ENCODE measurements around the gene SH2D3A. TPM values are rescaled to one million over a fixed set of nuclear protein-coding genes. Genes with fewer than 3 reads are reported as not detected.

Gene SH2D3A
- total RNA-seq, 1 donor from 2014 or later: not detected

GRCh38 chr19:6740589-6741343 lies 26.5 kb downstream of the SH2D3A start:
- intact Hi-C loops (cut with DNase I): no loop called here
- DNase-seq (ENCODE audit: missing footprints): peak; percentile 79
- ATAC-seq: no peak

GRCh38 chr19:6739883-6740588 lies 27.2 kb downstream of the SH2D3A start:
- intact Hi-C loops (cut with DNase I): no loop called here
- DNase-seq (ENCODE audit: missing footprints): no peak
- ATAC-seq: no peak

- intact Hi-C loops (cut with DNase I): no loop called here
- ATAC-seq (peak; percentile 46), DNase-seq (ENCODE audit: missing footprints) (peak; percentile 95)
Observed at GRCh38 chr19:6739390-6739882, 27.8 kb downstream of the SH2D3A start, which contains the start of gene TRIP10. TRIP10 (plus strand) TSS chr19:6739680; CDS start chr19:6739762, 82 bp downstream.

GRCh38 chr19:6738787-6739389 lies 28.3 kb downstream of the SH2D3A start:
- ATAC-seq (no peak), DNase-seq (ENCODE audit: missing footprints) (no peak)
- intact Hi-C loops (cut with DNase I): no loop called here

GRCh38 chr19:6737873-6738786 lies 29.1 kb downstream of the SH2D3A start:
- peak; percentile 40 for ATAC-seq
- intact Hi-C loops (cut with DNase I): loop anchor here (2.0 kb wide), 2 partner anchors 125 to 221 kb away; no protein-coding TSS in a partner anchor
- peak; percentile 96 for DNase-seq (ENCODE audit: missing footprints)

GRCh38 chr19:6737284-6737872 lies 29.9 kb downstream of the SH2D3A start, which contains the start of gene GPR108:
GPR108 (minus strand) TSS chr19:6737580; CDS start chr19:6737576, 4 bp downstream.
- peak; percentile 83 for ATAC-seq
- DNase-seq (ENCODE audit: missing footprints): peak; percentile 100
- intact Hi-C loops (cut with DNase I): loop anchor here (2.0 kb wide), 2 partner anchors 125 to 221 kb away; no protein-coding TSS in a partner anchor

- intact Hi-C loops (cut with DNase I): loop anchor here (2.0 kb wide), 2 partner anchors 126 to 220 kb away; no protein-coding TSS in a partner anchor
- DNase-seq (ENCODE audit: missing footprints) (no peak), ATAC-seq (no peak)
Observed at GRCh38 chr19:6736917-6737283, 30.3 kb downstream of the SH2D3A start.

GRCh38 chr19:6736169-6736916 lies 30.9 kb downstream of the SH2D3A start:
- DNase-seq (ENCODE audit: missing footprints) (peak; percentile 85), ATAC-seq (peak; percentile 10)
- intact Hi-C loops (cut with DNase I): loop anchor here (2.0 kb wide), 2 partner anchors 126 to 220 kb away; no protein-coding TSS in a partner anchor

GRCh38 chr19:6735181-6735911 lies 31.9 kb downstream of the SH2D3A start:
- intact Hi-C loops (cut with DNase I): no loop called here
- ATAC-seq (no peak), DNase-seq (ENCODE audit: missing footprints) (no peak)

GRCh38 chr19:6734096-6734696 lies 33.0 kb downstream of the SH2D3A start:
- no peak for DNase-seq (ENCODE audit: missing footprints)
- intact Hi-C loops (cut with DNase I): no loop called here
- no peak for ATAC-seq

GRCh38 chr19:6733338-6734095 lies 33.7 kb downstream of the SH2D3A start:
- intact Hi-C loops (cut with DNase I): no loop called here
- DNase-seq (ENCODE audit: missing footprints) (no peak), ATAC-seq (no peak)

- intact Hi-C loops (cut with DNase I): no loop called here
- no peak for DNase-seq (ENCODE audit: missing footprints)
- ATAC-seq: no peak
Observed at GRCh38 chr19:6732803-6733337, 34.4 kb downstream of the SH2D3A start.

- DNase-seq (ENCODE audit: missing footprints) (no peak), ATAC-seq (no peak)
- intact Hi-C loops (cut with DNase I): no loop called here
Observed at GRCh38 chr19:6731822-6732221, 35.4 kb downstream of the SH2D3A start.

GRCh38 chr19:6730941-6731670 lies 36.1 kb downstream of the SH2D3A start:
- intact Hi-C loops (cut with DNase I): no loop called here
- DNase-seq (ENCODE audit: missing footprints): peak; percentile 32
- ATAC-seq: no peak

Data from Right ventricle myocardium inferior (tissue), 1 donor.